Lung (tissue), 12 donors: ENCODE data around the gene DSPP. TPM values are rescaled to one million over a fixed set of nuclear protein-coding genes. Genes with fewer than 3 reads are reported as not detected.

ENCODE experiments used
- ATAC-seq: fragments of 200-7000 bp; cut with Tn5 transposase; one replicate; pipeline ENCODE4 v1.9.1; 2020; ENCODE audit warnings: moderate number of reproducible peaks; ENCODE audit not compliant: insufficient read depth, low FRiP score
- DNase-seq, 3 donors: peaks; one replicate each; pipeline ENCODE4 v3.0.0-alpha.2; 2013 to 2017
- H3K27ac ChIP-seq, 2 donors: one replicate each; pipeline ENCODE4 v1.5.1; 2013; ENCODE audit warnings: mild to moderate bottlenecking in 2 of 2, moderate library complexity in 2 of 2, control low read depth in 1 of 2, inconsistent platforms in 1 of 2, low read depth in 1 of 2, low read length in 1 of 2
- H3K27me3 ChIP-seq, 3 donors: one replicate each; pipeline ENCODE4 v1.5.1; 2013; ENCODE audit warnings: low read length in 2 of 3; ENCODE audit not compliant: control insufficient read depth in 3 of 3, insufficient read depth in 3 of 3
- H3K36me3 ChIP-seq, 4 donors: one replicate each; pipeline ENCODE4 v1.5.1; 2013; ENCODE audit warnings: low read length in 4 of 4, mild to moderate bottlenecking in 1 of 4, moderate library complexity in 1 of 4; ENCODE audit not compliant: control insufficient read depth in 4 of 4, insufficient read depth in 4 of 4
- H3K4me1 ChIP-seq, 5 donors: one replicate each; pipeline ENCODE4 v1.5.1; 2013; ENCODE audit warnings: low read length in 5 of 5, mild to moderate bottlenecking in 2 of 5, moderate library complexity in 1 of 5; ENCODE audit not compliant: control insufficient read depth in 5 of 5, insufficient read depth in 5 of 5
- H3K4me3 ChIP-seq: one replicate; pipeline ENCODE4 v1.5.1; 2013; ENCODE audit warnings: mild to moderate bottlenecking, control low read depth, moderate library complexity
- H3K9ac ChIP-seq, 2 donors: one replicate each; pipeline ENCODE4 v1.5.1; 2013; ENCODE audit warnings: low read length in 2 of 2, control low read depth in 1 of 2; ENCODE audit not compliant: insufficient read depth in 1 of 2
- H3K9me3 ChIP-seq, 4 donors: one replicate each; pipeline ENCODE4 v1.5.1; 2013; ENCODE audit warnings: low read length in 3 of 4, mild to moderate bottlenecking in 1 of 4, moderate library complexity in 1 of 4; ENCODE audit not compliant: control insufficient read depth in 4 of 4, insufficient read depth in 3 of 4
- CTCF ChIP-seq: IDR thresholded peaks from 2 replicates; pipeline ENCODE4 v1.5.1; 2012; ENCODE audit warnings: mild to moderate bottlenecking; ENCODE audit errors: control extremely low read depth, extremely low read depth
- WGBS, 2 donors: extraction: QIAGEN DNeasy Blood & Tissue Kit; methylation state at CpG; one replicate each; pipeline ENCODE4 v1.1.7; 2013; 5-methylcytosine and 5-hydroxymethylcytosine counted together
- polyA plus RNA-seq, 2 donors: library from polyadenylated mRNA; stranded (reverse); fragments of 200-250 nt; gene quantifications; one replicate each; pipeline ENCODE4 v1.2.1, GENCODE V29; 2013
- total RNA-seq, 2 donors: library from RNA; depleted of rRNA in 1 of 2; stranded (reverse); fragments of >200 nt in 1 of 2; gene quantifications; one replicate each; pipeline ENCODE4 v1.2.1, GENCODE V29; 2014 to 2021
- donor health status: control.
- donor health status: control.
- donor health status: Bipolar disorder and iron deficiency.
- donor health status: healthy.
- donor health status: DM: yes; HTN: yes; CAD: no.

The DSPP gene
- total and polyA plus RNA-seq, 4 donors, result not detected

- 81 to 91% methylated on average over 2 of the region's 2 CpGs for WGBS, 2 donors
- TF ChIP-seq CTCF, result no peak
- H3K4me3 ChIP-seq, result no peak overlapping the region
- no peaks in the 10 kb centered on the region for H3K4me1 ChIP-seq
- no peak for ATAC-seq
- no peaks in the 10 kb centered on the region for H3K36me3 ChIP-seq
- H3K27ac ChIP-seq, result no peak overlapping the region
- no peak overlapping the region for H3K9ac ChIP-seq
- no peak for DNase-seq
- no peaks in the 10 kb centered on the region for H3K27me3 ChIP-seq
- H3K9me3 ChIP-seq, result no peaks in the 10 kb centered on the region
These were observed 16.2 kb upstream of the DSPP start for GRCh38 chr4:87592124-87592523.

- Histone ChIP-seq H3K27ac (no peak overlapping the region), H3K36me3 (no peaks in the 10 kb centered on the region), H3K9me3 (peaks cover 0 to 3% (median 0%) of the 10 kb centered on the region in 4 donors), H3K4me1 (no peaks in the 10 kb centered on the region), H3K4me3 (no peak overlapping the region), H3K27me3 (no peaks in the 10 kb centered on the region), H3K9ac (no peak overlapping the region)
- no peak for TF ChIP-seq CTCF
- ATAC-seq (no peak), DNase-seq (no peak)
These were observed 7.0 kb upstream of the DSPP start for GRCh38 chr4:87601361-87601760.

- no peaks in the 10 kb centered on the region for H3K36me3 ChIP-seq
- H3K27ac ChIP-seq, result no peak overlapping the region
- WGBS, 2 donors, result 84 to 97% methylated on average over 4 of the region's 4 CpGs
- ATAC-seq, result no peak
- peaks cover 0 to 8% (median 0%) of the 10 kb centered on the region in 4 donors for H3K9me3 ChIP-seq
- no peak for DNase-seq
- no peaks in the 10 kb centered on the region for H3K27me3 ChIP-seq
- no peak overlapping the region for H3K4me3 ChIP-seq
- no peak overlapping the region for H3K9ac ChIP-seq
- TF ChIP-seq CTCF, result no peak
- H3K4me1 ChIP-seq, result no peaks in the 10 kb centered on the region
These were observed 6.1 kb downstream of the DSPP start for GRCh38 chr4:87614292-87614890.

GRCh38 chr4:87616268-87616667, 7.9 kb downstream of the DSPP start:
- no peak overlapping the region for H3K4me3 ChIP-seq
- no peak overlapping the region for H3K9ac ChIP-seq
- no peak for DNase-seq
- H3K27me3 ChIP-seq, result no peaks in the 10 kb centered on the region
- H3K36me3 ChIP-seq, result no peaks in the 10 kb centered on the region
- 71 to 74% methylated on average over 8 to 9 of the region's 9 CpGs for WGBS, 2 donors
- peaks cover 0 to 8% (median 0%) of the 10 kb centered on the region in 4 donors for H3K9me3 ChIP-seq
- no peak overlapping the region for H3K27ac ChIP-seq
- H3K4me1 ChIP-seq, result no peaks in the 10 kb centered on the region
- TF ChIP-seq CTCF, result no peak
- no peak for ATAC-seq
